B cell (primary cell): Measurements from ENCODE around the gene ENO2. TPM values are rescaled to one million over a fixed set of nuclear protein-coding genes. Genes with fewer than 3 reads are reported as not detected.

ENCODE experiments used
- ATAC-seq: fragments of 200-7000 bp; cut with Tn5 transposase; one replicate; pipeline ENCODE4 v1.10.0; 2021; ENCODE audit warnings: low read depth, mild to moderate bottlenecking, moderate number of reproducible peaks, moderate library complexity
- CTCF ChIA-PET: fragments of 350-600 bp; sonication (Branson Sonifier 250); formaldehyde crosslinking; loops from one replicate; lab custom pipeline; 2021; ENCODE audit warnings: antibody characterized with exemption, inconsistent platforms; lab: Charles Lee
- POLR2A ChIA-PET: fragments of 350-600 bp; sonication (Branson Sonifier 250); formaldehyde crosslinking; loops from one replicate; lab custom pipeline; 2021; ENCODE audit warnings: antibody characterized with exemption; lab: Charles Lee
- DNase-seq: peaks from one replicate; pipeline ENCODE4 v3.0.0; 2013
- H2AFZ ChIP-seq: 2 replicates; pipeline ENCODE4 v1.6.1; 2012; ENCODE audit warnings: mild to moderate bottlenecking, low read depth, low read length; ENCODE audit not compliant: insufficient read depth, poor library complexity, severe bottlenecking
- H3K27ac ChIP-seq, 2 donors: 1 replicate in 1 of 2; 2 replicates in 1 of 2; pipeline ENCODE4 v1.5.1; 2012 to 2013; ENCODE audit warnings: low read length in 2 of 2, mild to moderate bottlenecking in 2 of 2, moderate library complexity in 1 of 2
- H3K27me3 ChIP-seq, 4 experiments: fragments of 200-600 bp in 1 of 4; sonication (generic) in 1 of 4; replicated peaks in 1 of 4; 1 replicate in 2 of 4; 2 replicates in 2 of 4; pipeline versions ENCODE4 v1.6.1 to v1.7.0; 2013 to 2016; ENCODE audit warnings: low read length in 3 of 4, mild to moderate bottlenecking in 2 of 4, mixed read lengths in 1 of 4, moderate library complexity in 1 of 4; ENCODE audit not compliant: insufficient read depth in 4 of 4, control insufficient read depth in 3 of 4; ENCODE audit errors: control extremely low read depth in 1 of 4
- H3K36me3 ChIP-seq, 2 experiments: replicated peaks in 1 of 2; 1 replicate in 1 of 2; 2 replicates in 1 of 2; pipeline versions ENCODE4 v1.6.1 to v1.7.1; 2013; ENCODE audit warnings: low read length in 1 of 2; ENCODE audit not compliant: insufficient read depth in 2 of 2, control insufficient read depth in 1 of 2; ENCODE audit errors: control extremely low read depth in 1 of 2, extremely low read depth in 1 of 2
- H3K4me1 ChIP-seq, 2 donors: fragments of 200-600 bp in 1 of 2; sonication (generic) in 1 of 2; 1 replicate in 1 of 2; 2 replicates in 1 of 2; pipeline versions ENCODE4 v1.5.1 to v1.6.1; 2013 to 2017; ENCODE audit warnings: low read length in 2 of 2; ENCODE audit not compliant: control insufficient read depth in 2 of 2, insufficient read depth in 2 of 2
- H3K4me2 ChIP-seq: replicated peaks from 2 replicates; pipeline ENCODE3; 2012; ENCODE audit warnings: mild to moderate bottlenecking, low read depth, low read length; ENCODE audit not compliant: poor library complexity, severe bottlenecking
- H3K4me3 ChIP-seq, 5 experiments: fragments of 200-600 bp in 1 of 5; sonication (generic) in 1 of 5; 1 replicate in 3 of 5; 2 replicates in 2 of 5; pipeline versions ENCODE4 v1.5.1 to v1.7.0; 2011 to 2016; ENCODE audit warnings: low read length in 4 of 5, mild to moderate bottlenecking in 4 of 5, low read depth in 2 of 5, control low read depth in 1 of 5, moderate library complexity in 1 of 5; ENCODE audit not compliant: insufficient read depth in 1 of 5; ENCODE audit errors: control extremely low read depth in 1 of 5, extremely low read depth in 1 of 5
- H3K79me2 ChIP-seq: fragments of 200-600 bp; sonication (generic); one replicate; pipeline ENCODE4 v1.6.0; 2016; ENCODE audit warnings: low read length; ENCODE audit not compliant: control insufficient read depth, insufficient read depth
- H3K9ac ChIP-seq: fragments of 200-600 bp; sonication (generic); 2 replicates; pipeline ENCODE4 v1.6.1; 2017; ENCODE audit warnings: mild to moderate bottlenecking, low read length, moderate library complexity
- H3K9me3 ChIP-seq, 3 donors: one replicate each; pipeline versions ENCODE4 v1.6.1 to v1.7.1; 2013; ENCODE audit warnings: low read length in 2 of 3; ENCODE audit not compliant: control insufficient read depth in 2 of 3, insufficient read depth in 1 of 3; ENCODE audit errors: control extremely low read depth in 1 of 3
- H4K20me1 ChIP-seq: 2 replicates; pipeline ENCODE4 v1.6.0; 2012; ENCODE audit warnings: mild to moderate bottlenecking, low read length; ENCODE audit not compliant: insufficient read depth, control insufficient read depth, poor library complexity, severe bottlenecking
- H3K27ac Mint-ChIP-seq: one replicate; pipeline ENCODE4 v1.8.0; 2021; ENCODE audit warnings: mixed read lengths
- H3K27me3 Mint-ChIP-seq: one replicate; pipeline ENCODE4 v1.8.0; 2021; ENCODE audit warnings: mixed read lengths
- H3K4me1 Mint-ChIP-seq: one replicate; pipeline ENCODE4 v1.8.0; 2021; ENCODE audit warnings: mixed read lengths
- H3K4me3 Mint-ChIP-seq: one replicate; pipeline ENCODE4 v1.8.0; 2021; ENCODE audit warnings: mixed read lengths
- H3K9me3 Mint-ChIP-seq: one replicate; pipeline ENCODE4 v1.8.0; 2022; ENCODE audit warnings: mixed read lengths; ENCODE audit not compliant: insufficient read depth
- CTCF ChIP-seq: fragments of 200-600 bp; IDR thresholded peaks from one replicate; pipeline ENCODE4 v1.8.0; 2022; ENCODE audit warnings: antibody characterized with exemption, mild to moderate bottlenecking
- EZH2 ChIP-seq: IDR thresholded peaks from 2 replicates; pipeline ENCODE4 v1.6.1; 2012; ENCODE audit warnings: borderline replicate concordance, low read depth, mild to moderate bottlenecking, moderate library complexity, low read length; ENCODE audit not compliant: insufficient read depth, poor library complexity, severe bottlenecking
- WGBS: methylation state at CpG from one replicate; pipeline ENCODE4 v1.1.5; 2013; ENCODE audit warnings: missing lambda C conversion rate; ENCODE audit not compliant: insufficient coverage; 5-methylcytosine and 5-hydroxymethylcytosine counted together
- intact Hi-C: fragments of 100-400 bp; cut with micrococcal nuclease; formaldehyde crosslinking; loops from one replicate; pipeline ENCODE4 v1.10.0; 2022
- polyA plus RNA-seq: library from polyadenylated mRNA; depleted of rRNA; stranded (reverse); fragments of >200 nt; gene quantifications from 2 replicates; pipeline ENCODE4 v1.2.3, GENCODE V29; 2012
- total RNA-seq, 2 donors: library from RNA; stranded (reverse); fragments of 120-200 nt in 1 of 2; gene quantifications; 1 replicate in 1 of 2; 2 replicates in 1 of 2; pipeline versions ENCODE4 v1.2.3 to v1.2.4, GENCODE V29; 2013 to 2022

The ENO2 gene
- total and polyA plus RNA-seq, 2 donors (not counting 1 experiment from before 2014, with no cell fraction given): 42.5 to 55.3 TPM

- H3K9me3 ChIP-seq: no peaks in the 10 kb centered on the region
- H3K27me3 Mint-ChIP-seq: no peaks in the 10 kb centered on the region
- no peaks in the 10 kb centered on the region for H3K27me3 ChIP-seq
- H3K36me3 ChIP-seq: peaks cover 0 to 10% of the 10 kb centered on the region in 2 experiments
- H3K9ac ChIP-seq: peak overlapping the region; percentile 89
- H3K27ac Mint-ChIP-seq: peak overlapping the region; percentile 97
- intact Hi-C loops: loop anchor here (1.0 to 10.0 kb wide), 5 partner anchors 9 to 311 kb away; partner anchors contain the start of genes C1RL, LPAR5 and LPCAT3
- H3K4me3 ChIP-seq: peak overlapping the region in 4 of 5 experiments; percentile 41 to 92 (median 64)
- TF ChIP-seq EZH2 (no peak), CTCF (no peak)
- ChIA-PET CTCF (interaction anchor here (0.9 to 16.6 kb wide), 11 partner anchors 8 to 208 kb away, joined by 3 to 944 read pairs (median 19); partner anchors contain the start of genes C1R, EMG1, LPCAT3 and PHB2), POLR2A (interaction anchor here (0.6 to 18.5 kb wide), 7 partner anchors 12 to 452 kb away, joined by 3 to 662 read pairs (median 7); partner anchors contain the start of genes C1RL, LPCAT3, MRPL51 and PHB2)
- H3K27ac ChIP-seq: peak overlapping the region; percentile 93 to 99
- peaks cover 20% of the 10 kb centered on the region for H3K79me2 ChIP-seq
- no peaks in the 10 kb centered on the region for H3K9me3 Mint-ChIP-seq
- H3K4me1 ChIP-seq: peaks cover 66 to 83% of the 10 kb centered on the region in 2 donors
- H4K20me1 ChIP-seq: no peaks in the 10 kb centered on the region
- peak overlapping the region; percentile 97 for H3K4me3 Mint-ChIP-seq
- no peak overlapping the region for H2AFZ ChIP-seq
- H3K4me1 Mint-ChIP-seq: peaks cover 71% of the 10 kb centered on the region
- ATAC-seq (no peak), DNase-seq (no peak)
- peak overlapping the region; percentile 99 for H3K4me2 ChIP-seq
- WGBS: 72% methylated on average over 11 of the region's 11 CpGs
Observed at GRCh38 chr12:6945613-6946012, 31.2 kb downstream of the ENO2 start.
